KMS-11 (cell line): ENCODE measurements around the gene STAM.

Experiments
- H2AFZ ChIP-seq: fragments of 200-600 bp; sonication (generic); 2 replicates; pipeline ENCODE4 v1.6.1; 2016; ENCODE audit warnings: antibody characterized with exemption, mixed run types, low read depth
- H3K27ac ChIP-seq: fragments of 200-600 bp; sonication (generic); 2 replicates; pipeline ENCODE4 v1.6.1; 2016; ENCODE audit warnings: mild to moderate bottlenecking, mixed run types
- H3K27me3 ChIP-seq: fragments of 200-600 bp; sonication (generic); 2 replicates; pipeline ENCODE4 v1.6.1; 2017; ENCODE audit warnings: mild to moderate bottlenecking, low read depth, mixed run types, moderate library complexity; ENCODE audit not compliant: insufficient read depth
- H3K36me3 ChIP-seq: fragments of 200-600 bp; sonication (generic); 2 replicates; pipeline ENCODE4 v1.6.1; 2017; ENCODE audit warnings: mild to moderate bottlenecking, mixed run types; ENCODE audit not compliant: insufficient read depth
- H3K4me1 ChIP-seq: fragments of 200-600 bp; sonication (generic); 2 replicates; pipeline ENCODE4 v1.6.1; 2016; ENCODE audit warnings: mild to moderate bottlenecking, low read depth, mixed run types; ENCODE audit not compliant: poor library complexity, severe bottlenecking
- H3K4me2 ChIP-seq: fragments of 200-600 bp; sonication (generic); 2 replicates; pipeline ENCODE4 v1.7.0; 2016; ENCODE audit warnings: mild to moderate bottlenecking, mixed run types
- H3K4me3 ChIP-seq: fragments of 200-600 bp; sonication (generic); IDR thresholded peaks from 2 replicates; pipeline ENCODE4 v1.6.1; 2017; ENCODE audit warnings: low read depth, low read length, mixed read lengths; ENCODE audit not compliant: insufficient read depth
- H3K79me2 ChIP-seq: fragments of 200-600 bp; sonication (generic); 2 replicates; pipeline ENCODE4 v1.6.1; 2016; ENCODE audit warnings: low read depth, mixed run types; ENCODE audit not compliant: insufficient read depth
- H3K9ac ChIP-seq: fragments of 200-600 bp; sonication (generic); 2 replicates; pipeline ENCODE4 v1.6.1; 2016; ENCODE audit warnings: mild to moderate bottlenecking, mixed run types
- H4K20me1 ChIP-seq: fragments of 200-600 bp; sonication (generic); 2 replicates; pipeline ENCODE4 v1.6.1; 2016; ENCODE audit warnings: mild to moderate bottlenecking, mixed run types; ENCODE audit not compliant: insufficient read depth
- TF ChIP-seq, protein P1 (sequence below): fragments of 200-600 bp; sonication (generic); conservative IDR thresholded peaks from 2 replicates; pipeline ENCODE4 v1.6.1; 2017; ENCODE audit warnings: low read depth, mild to moderate bottlenecking, antibody characterized with exemption, low read length, moderate library complexity, mixed read lengths

The STAM gene

DNA sequence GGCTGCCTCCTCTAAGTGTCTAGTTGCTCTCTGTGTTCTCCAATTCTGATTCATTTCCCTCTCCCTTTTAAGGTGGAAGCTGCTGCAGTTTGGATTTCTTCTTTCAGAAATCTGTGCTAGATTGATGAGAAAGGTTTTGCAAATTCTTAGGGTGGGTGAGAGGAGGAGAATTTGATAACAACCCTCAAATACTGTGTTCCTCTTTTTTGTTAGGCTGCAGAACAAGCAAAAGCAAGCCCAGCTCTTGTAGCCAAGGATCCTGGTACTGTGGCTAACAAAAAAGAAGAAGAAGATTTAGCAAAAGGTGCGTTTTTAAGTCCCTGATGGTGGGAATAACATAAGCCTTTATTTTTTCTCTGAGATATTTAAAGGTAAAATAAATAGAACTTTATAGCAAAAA, 49.1 kb downstream of the STAM start:
- Histone ChIP-seq H3K27me3 (no peaks in the 10 kb centered on the region), H3K9ac (no peak overlapping the region), H3K4me2 (no peak overlapping the region), H3K79me2 (no peaks in the 10 kb centered on the region), H3K27ac (no peak overlapping the region), H3K4me1 (no peaks in the 10 kb centered on the region), H3K36me3 (no peaks in the 10 kb centered on the region), H2AFZ (no peak overlapping the region), H3K4me3 (no peak overlapping the region), H4K20me1 (no peaks in the 10 kb centered on the region)
- TF ChIP-seq, protein P1, sequence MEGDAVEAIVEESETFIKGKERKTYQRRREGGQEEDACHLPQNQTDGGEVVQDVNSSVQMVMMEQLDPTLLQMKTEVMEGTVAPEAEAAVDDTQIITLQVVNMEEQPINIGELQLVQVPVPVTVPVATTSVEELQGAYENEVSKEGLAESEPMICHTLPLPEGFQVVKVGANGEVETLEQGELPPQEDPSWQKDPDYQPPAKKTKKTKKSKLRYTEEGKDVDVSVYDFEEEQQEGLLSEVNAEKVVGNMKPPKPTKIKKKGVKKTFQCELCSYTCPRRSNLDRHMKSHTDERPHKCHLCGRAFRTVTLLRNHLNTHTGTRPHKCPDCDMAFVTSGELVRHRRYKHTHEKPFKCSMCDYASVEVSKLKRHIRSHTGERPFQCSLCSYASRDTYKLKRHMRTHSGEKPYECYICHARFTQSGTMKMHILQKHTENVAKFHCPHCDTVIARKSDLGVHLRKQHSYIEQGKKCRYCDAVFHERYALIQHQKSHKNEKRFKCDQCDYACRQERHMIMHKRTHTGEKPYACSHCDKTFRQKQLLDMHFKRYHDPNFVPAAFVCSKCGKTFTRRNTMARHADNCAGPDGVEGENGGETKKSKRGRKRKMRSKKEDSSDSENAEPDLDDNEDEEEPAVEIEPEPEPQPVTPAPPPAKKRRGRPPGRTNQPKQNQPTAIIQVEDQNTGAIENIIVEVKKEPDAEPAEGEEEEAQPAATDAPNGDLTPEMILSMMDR: no peak

DNA sequence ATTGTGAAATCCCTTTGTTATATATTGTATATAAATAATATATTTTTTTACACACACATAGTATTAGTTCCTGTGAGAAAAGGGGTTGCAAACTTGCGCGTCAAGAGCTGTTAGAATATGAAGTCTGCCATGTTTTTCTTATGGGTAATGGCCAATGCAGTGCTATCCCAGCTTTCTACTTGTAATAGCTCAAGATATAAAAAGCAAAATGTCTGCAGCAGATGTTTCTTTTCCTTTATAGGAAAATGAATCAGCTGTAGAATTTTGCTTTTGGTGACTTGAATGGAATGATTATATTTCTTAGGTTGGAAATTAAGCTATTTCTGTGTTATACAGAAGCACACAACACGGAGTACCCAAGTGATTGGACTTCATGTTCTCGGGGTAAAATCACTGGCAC, 54.7 kb downstream of the STAM start:
- Histone ChIP-seq H3K4me3 (no peak overlapping the region), H3K4me2 (no peak overlapping the region), H3K79me2 (no peaks in the 10 kb centered on the region), H3K27me3 (no peaks in the 10 kb centered on the region), H4K20me1 (no peaks in the 10 kb centered on the region), H3K9ac (no peak overlapping the region), H2AFZ (no peak overlapping the region), H3K36me3 (no peaks in the 10 kb centered on the region), H3K27ac (no peak overlapping the region), H3K4me1 (no peaks in the 10 kb centered on the region)
- TF ChIP-seq, protein P1: no peak

DNA sequence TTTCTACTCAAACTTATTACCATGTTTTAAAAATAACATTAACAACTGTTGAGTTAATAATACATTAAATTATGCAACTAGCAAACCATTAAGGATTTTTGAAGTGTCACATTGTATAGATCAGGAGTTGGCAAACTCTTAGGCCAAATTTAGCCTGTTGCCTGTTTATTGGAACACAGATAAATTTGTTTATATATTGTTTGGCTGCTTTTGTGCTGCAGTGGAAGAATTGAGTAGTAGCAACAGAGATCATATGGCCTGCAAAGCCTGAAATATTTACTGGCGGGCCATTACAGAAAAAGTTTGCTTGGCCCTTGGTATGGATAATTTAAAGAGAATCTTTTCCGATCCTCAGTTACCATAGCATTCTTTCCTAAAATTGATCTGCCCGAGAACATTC, 57.4 kb downstream of the STAM start:
- Histone ChIP-seq H3K4me2 (no peak overlapping the region), H3K4me1 (no peaks in the 10 kb centered on the region), H3K79me2 (no peaks in the 10 kb centered on the region), H3K27me3 (no peaks in the 10 kb centered on the region), H4K20me1 (no peaks in the 10 kb centered on the region), H3K9ac (no peak overlapping the region), H2AFZ (no peak overlapping the region), H3K27ac (no peak overlapping the region), H3K4me3 (no peak overlapping the region), H3K36me3 (no peaks in the 10 kb centered on the region)
- TF ChIP-seq, protein P1: no peak

DNA sequence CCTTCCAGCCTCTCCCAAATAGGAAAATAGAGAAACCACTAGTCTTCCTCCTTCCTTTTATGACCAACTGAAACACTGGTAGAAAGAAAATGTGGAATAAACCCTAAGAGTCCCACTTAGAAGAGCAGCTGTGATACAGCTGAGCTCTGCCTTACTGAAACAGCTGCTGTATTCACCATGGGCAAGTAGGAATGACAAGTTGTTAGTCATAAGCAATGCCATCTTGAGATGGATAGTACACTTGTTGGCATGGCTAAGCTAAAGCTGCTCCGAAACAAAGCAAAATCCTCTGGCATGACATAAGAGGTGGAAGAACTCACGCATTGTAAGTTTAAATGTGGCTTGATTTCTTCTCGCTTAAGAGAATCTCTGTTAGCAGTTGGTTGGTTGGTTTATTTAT, 59.8 kb downstream of the STAM start:
- no peak overlapping the region for H3K4me3 ChIP-seq
- no peaks in the 10 kb centered on the region for H3K27me3 ChIP-seq
- H4K20me1 ChIP-seq: no peaks in the 10 kb centered on the region
- H3K27ac ChIP-seq: no peak overlapping the region
- no peak overlapping the region for H3K4me2 ChIP-seq
- no peaks in the 10 kb centered on the region for H3K79me2 ChIP-seq
- no peak overlapping the region for H3K9ac ChIP-seq
- TF ChIP-seq, protein P1: no peak
- H3K4me1 ChIP-seq: no peaks in the 10 kb centered on the region
- H2AFZ ChIP-seq: no peak overlapping the region
- H3K36me3 ChIP-seq: no peaks in the 10 kb centered on the region
